CD4-positive, alpha-beta T cell treated with Interleukin-6 at 100 ng/mL for 8 hours (primary cell): ENCODE measurements around the gene FYCO1.
A peak's percentile ranks its signal among the peaks of the same experiment; 100 is the strongest.

ENCODE experiments used
- DNase-seq: peaks from one replicate; pipeline ENCODE4 v3.0.0-alpha.2; 2020; ENCODE audit warnings: mixed read lengths, low spot score

The FYCO1 gene

GRCh38 chr3:45965253-45965652 lies 30.4 kb downstream of the FYCO1 start:
- no peak for DNase-seq

GRCh38 chr3:45964139-45964538 lies 31.5 kb downstream of the FYCO1 start:
- DNase-seq, result no peak

GRCh38 chr3:45962033-45962432 lies 33.6 kb downstream of the FYCO1 start:
- no peak for DNase-seq

- no peak for DNase-seq
These were observed 35.3 kb downstream of the FYCO1 start for GRCh38 chr3:45960289-45960688.

- DNase-seq, result no peak
These were observed 36.4 kb downstream of the FYCO1 start for GRCh38 chr3:45959201-45959600.

GRCh38 chr3:45958321-45958791 lies 37.3 kb downstream of the FYCO1 start:
- no peak for DNase-seq

GRCh38 chr3:45957586-45957985 lies 38.0 kb downstream of the FYCO1 start:
- DNase-seq, result no peak

- no peak for DNase-seq
These were observed 39.9 kb downstream of the FYCO1 start for GRCh38 chr3:45955706-45956105.

GRCh38 chr3:45955017-45955647 lies 40.5 kb downstream of the FYCO1 start:
- no peak for DNase-seq

GRCh38 chr3:45954306-45954705 lies 41.3 kb downstream of the FYCO1 start:
- no peak for DNase-seq

- DNase-seq, result no peak
These were observed 42.1 kb downstream of the FYCO1 start for GRCh38 chr3:45953536-45953935.

- no peak for DNase-seq
These were observed 43.2 kb downstream of the FYCO1 start for GRCh38 chr3:45952456-45952855.

- DNase-seq, result no peak
These were observed 43.7 kb downstream of the FYCO1 start for GRCh38 chr3:45951946-45952345.

- peak; percentile 64 for DNase-seq
These were observed 44.7 kb downstream of the FYCO1 start for GRCh38 chr3:45950686-45951600.

GRCh38 chr3:45950131-45950530 lies 45.5 kb downstream of the FYCO1 start:
- no peak for DNase-seq

- DNase-seq, result no peak
These were observed 46.2 kb downstream of the FYCO1 start for GRCh38 chr3:45949432-45949831.

GRCh38 chr3:45948881-45949280 lies 46.7 kb downstream of the FYCO1 start:
- DNase-seq, result no peak

- no peak for DNase-seq
These were observed 47.3 kb downstream of the FYCO1 start for GRCh38 chr3:45948311-45948781.

- no peak for DNase-seq
These were observed 48.3 kb downstream of the FYCO1 start for GRCh38 chr3:45947361-45947760.

GRCh38 chr3:45946875-45947274 lies 48.7 kb downstream of the FYCO1 start:
- no peak for DNase-seq

GRCh38 chr3:45946307-45946706 lies 49.3 kb downstream of the FYCO1 start:
- no peak for DNase-seq

GRCh38 chr3:45944830-45945620 lies 50.6 kb downstream of the FYCO1 start:
- DNase-seq, result peak; percentile 50
